GM12875 (cell line): ENCODE measurements around the gene HBG1.

ENCODE experiments used
- H3K4me3 ChIP-seq: one replicate; pipeline ENCODE4 v1.5.1; 2011; ENCODE audit warnings: low read depth, low read length, control low read depth
- CTCF ChIP-seq: IDR thresholded peaks from 2 replicates; pipeline ENCODE4 v1.5.1; 2011; ENCODE audit warnings: low read depth, mild to moderate bottlenecking, control low read depth, inconsistent platforms, low read length, moderate library complexity, borderline replicate concordance; ENCODE audit not compliant: insufficient read depth

Gene HBG1

GRCh38 chr11:5275369-5276110 is 25.9 kb upstream of the HBG1 start:
- H3K4me3 ChIP-seq = no peak overlapping the region
- no peak for TF ChIP-seq CTCF

- no peak for TF ChIP-seq CTCF
- no peak overlapping the region for H3K4me3 ChIP-seq
These were observed 24.7 kb upstream of the HBG1 start for GRCh38 chr11:5274395-5274794.

- H3K4me3 ChIP-seq = no peak overlapping the region
- no peak for TF ChIP-seq CTCF
These were observed 22.8 kb upstream of the HBG1 start for GRCh38 chr11:5272395-5273017.

- H3K4me3 ChIP-seq = no peak within 1 kb of the TSS
- no peak for TF ChIP-seq CTCF
These were observed 20.1 kb upstream of the HBG1 start, which contains the start of gene HBE1 for GRCh38 chr11:5269715-5270147. TSS of gene HBE1 (minus strand) at chr11:5269945. CDS start at chr11:5269890, 55 bp downstream.

- TF ChIP-seq CTCF = no peak
- H3K4me3 ChIP-seq = no peak overlapping the region
These were observed 17.4 kb upstream of the HBG1 start for GRCh38 chr11:5267033-5267563.

- no peak for TF ChIP-seq CTCF
- H3K4me3 ChIP-seq = no peak overlapping the region
These were observed 17.0 kb upstream of the HBG1 start for GRCh38 chr11:5266609-5267008.

- H3K4me3 ChIP-seq = no peak overlapping the region
- TF ChIP-seq CTCF = no peak
These were observed 16.2 kb upstream of the HBG1 start for GRCh38 chr11:5265832-5266231.
